Measurements from ENCODE around the gene P4HA1.

GRCh38 chr10:73000973-73001372 is 95.7 kb downstream of the P4HA1 start:
- TF ChIP-seq YY1 (IDR thresholded peaks at IDR 0.05; ENCODE audit: insufficient read depth, insufficient read length) (no peak), ZNF274 (IDR thresholded peaks at IDR 0.05; ENCODE audit: low read depth, low read length) (no peak), SUZ12 (IDR thresholded peaks at IDR 0.05; ENCODE audit: extremely low read depth, insufficient read depth, insufficient read length) (no peak)
